Measurements from ENCODE around the gene HORMAD2.

- TF ChIP-seq SUZ12 (IDR thresholded peaks at IDR 0.05): no peak
- no peak for TF ChIP-seq TARDBP (IDR thresholded peaks at IDR 0.05)
- TF ChIP-seq PKNOX1 (IDR thresholded peaks at IDR 0.05): no peak
- TF ChIP-seq SP1 (IDR thresholded peaks at IDR 0.05): no peak
- no peak for TF ChIP-seq BHLHE40 (IDR thresholded peaks at IDR 0.05; ENCODE audit: borderline replicate concordance)
- TF ChIP-seq NFRKB (IDR thresholded peaks at IDR 0.05): no peak
- no peak for TF ChIP-seq FOXK2 (IDR thresholded peaks at IDR 0.05)
- no peak for TF ChIP-seq FOXM1 (IDR thresholded peaks at IDR 0.05; ENCODE audit: borderline replicate concordance)
- TF ChIP-seq ZNF384 (IDR thresholded peaks at IDR 0.05): no peak
- no peak for TF ChIP-seq FOXA1 (IDR thresholded peaks at IDR 0.05)
- TF ChIP-seq ELF4 (IDR thresholded peaks at IDR 0.05): no peak
These were observed 131.0 kb downstream of the HORMAD2 start for GRCh38 chr22:30211124-30211820.
